ENCODE results near the gene ZAR1L. TPM values are rescaled to one million over a fixed set of nuclear protein-coding genes. Genes with fewer than 3 reads are reported as not detected.

ZAR1L gene
- polyA plus RNA-seq, 1 donor from 2014 or later = not detected

DNA sequence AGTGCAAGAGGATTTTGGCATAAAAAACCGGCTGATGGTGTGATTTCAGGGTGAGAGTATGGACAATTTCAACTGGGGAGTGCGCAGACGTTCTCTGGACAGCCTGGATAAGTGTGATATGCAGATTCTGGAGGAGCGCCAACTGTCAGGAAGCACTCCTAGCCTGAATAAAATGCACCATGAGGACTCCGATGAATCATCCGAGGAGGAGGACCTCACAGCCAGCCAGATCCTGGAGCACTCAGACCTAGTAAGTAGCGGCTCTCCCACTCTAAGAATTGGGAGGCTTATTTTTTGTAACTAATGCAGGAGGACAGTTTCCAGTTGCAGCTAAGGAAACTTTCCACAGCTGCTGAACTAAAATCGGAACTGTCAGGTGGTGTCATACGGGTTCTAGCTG is 53.6 kb downstream of the ZAR1L start:
- H2AFZ ChIP-seq (ENCODE audit: low read depth, low read length) = no peak overlapping the region
- H3K27ac ChIP-seq (ENCODE audit: low read length) = no peak overlapping the region

DNA sequence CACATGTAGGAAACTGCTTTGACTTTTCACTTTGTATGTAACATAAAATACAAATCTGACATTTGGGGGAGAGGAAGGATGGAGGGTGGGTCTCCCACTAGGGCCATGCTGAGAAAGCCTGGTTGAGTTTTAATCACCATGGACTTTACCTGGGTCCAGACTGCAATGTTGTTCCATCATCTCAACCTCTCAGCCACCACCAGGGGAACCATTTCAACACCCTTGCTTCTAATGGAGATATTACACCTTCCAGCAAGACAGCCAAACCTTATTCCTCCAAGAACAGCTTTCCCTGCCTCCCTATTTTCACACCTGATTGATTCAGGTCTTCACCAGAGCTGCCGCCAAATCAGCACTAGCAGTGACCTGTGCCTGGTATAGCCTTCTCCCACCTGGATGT is 56.0 kb downstream of the ZAR1L start:
- Histone ChIP-seq H4K20me1 (ENCODE audit: insufficient read depth) (no peaks in the 10 kb centered on the region), H3F3A (ENCODE audit: insufficient read depth, low read length, poor library complexity, severe bottlenecking) (no peaks in the 10 kb centered on the region), H3K4me3 (ENCODE audit: low read length) (no peak overlapping the region), H3K9me3 (ENCODE audit: low read length) (no peaks in the 10 kb centered on the region), H3K27me3 (ENCODE audit: insufficient read depth, low read depth, low read length) (no peaks in the 10 kb centered on the region), H3K9me2 (ENCODE audit: insufficient read depth, low read length) (no peaks in the 10 kb centered on the region), H3K9ac (ENCODE audit: low read length) (no peak overlapping the region), H3K4me2 (ENCODE audit: low read length) (no peak overlapping the region), H3K27ac (ENCODE audit: low read length) (no peak overlapping the region), H3K36me3 (ENCODE audit: insufficient read depth, low read length) (peaks cover 3% of the 10 kb centered on the region), H3K79me2 (replicated peaks; ENCODE audit: insufficient read depth, low read length) (no peaks in the 10 kb centered on the region), H2AFZ (ENCODE audit: low read depth, low read length) (no peak overlapping the region)
- no peak for TF ChIP-seq SMC3 (conservative IDR thresholded peaks at IDR 0.05; ENCODE audit: poor library complexity)
- no peak for TF ChIP-seq MXI1 (conservative IDR thresholded peaks at IDR 0.05; ENCODE audit: poor library complexity, severe bottlenecking)
- TF ChIP-seq EP300 (conservative IDR thresholded peaks at IDR 0.05; ENCODE audit: poor library complexity, severe bottlenecking) = no peak
- TF ChIP-seq EZH2 (IDR thresholded peaks at IDR 0.05; ENCODE audit: borderline replicate concordance, insufficient read depth, low read length, poor library complexity, severe bottlenecking) = no peak
- TF ChIP-seq, protein P1, sequence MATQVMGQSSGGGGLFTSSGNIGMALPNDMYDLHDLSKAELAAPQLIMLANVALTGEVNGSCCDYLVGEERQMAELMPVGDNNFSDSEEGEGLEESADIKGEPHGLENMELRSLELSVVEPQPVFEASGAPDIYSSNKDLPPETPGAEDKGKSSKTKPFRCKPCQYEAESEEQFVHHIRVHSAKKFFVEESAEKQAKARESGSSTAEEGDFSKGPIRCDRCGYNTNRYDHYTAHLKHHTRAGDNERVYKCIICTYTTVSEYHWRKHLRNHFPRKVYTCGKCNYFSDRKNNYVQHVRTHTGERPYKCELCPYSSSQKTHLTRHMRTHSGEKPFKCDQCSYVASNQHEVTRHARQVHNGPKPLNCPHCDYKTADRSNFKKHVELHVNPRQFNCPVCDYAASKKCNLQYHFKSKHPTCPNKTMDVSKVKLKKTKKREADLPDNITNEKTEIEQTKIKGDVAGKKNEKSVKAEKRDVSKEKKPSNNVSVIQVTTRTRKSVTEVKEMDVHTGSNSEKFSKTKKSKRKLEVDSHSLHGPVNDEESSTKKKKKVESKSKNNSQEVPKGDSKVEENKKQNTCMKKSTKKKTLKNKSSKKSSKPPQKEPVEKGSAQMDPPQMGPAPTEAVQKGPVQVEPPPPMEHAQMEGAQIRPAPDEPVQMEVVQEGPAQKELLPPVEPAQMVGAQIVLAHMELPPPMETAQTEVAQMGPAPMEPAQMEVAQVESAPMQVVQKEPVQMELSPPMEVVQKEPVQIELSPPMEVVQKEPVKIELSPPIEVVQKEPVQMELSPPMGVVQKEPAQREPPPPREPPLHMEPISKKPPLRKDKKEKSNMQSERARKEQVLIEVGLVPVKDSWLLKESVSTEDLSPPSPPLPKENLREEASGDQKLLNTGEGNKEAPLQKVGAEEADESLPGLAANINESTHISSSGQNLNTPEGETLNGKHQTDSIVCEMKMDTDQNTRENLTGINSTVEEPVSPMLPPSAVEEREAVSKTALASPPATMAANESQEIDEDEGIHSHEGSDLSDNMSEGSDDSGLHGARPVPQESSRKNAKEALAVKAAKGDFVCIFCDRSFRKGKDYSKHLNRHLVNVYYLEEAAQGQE (IDR thresholded peaks at IDR 0.05; ENCODE audit: borderline replicate concordance) = no peak
- TF ChIP-seq TAF1 (IDR thresholded peaks at IDR 0.05; ENCODE audit: low read depth) = no peak
- TF ChIP-seq POLR2AphosphoS5 (IDR thresholded peaks at IDR 0.05) = no peak
- TF ChIP-seq RAD21 (conservative IDR thresholded peaks at IDR 0.05) = no peak
- TF ChIP-seq, protein P2, sequence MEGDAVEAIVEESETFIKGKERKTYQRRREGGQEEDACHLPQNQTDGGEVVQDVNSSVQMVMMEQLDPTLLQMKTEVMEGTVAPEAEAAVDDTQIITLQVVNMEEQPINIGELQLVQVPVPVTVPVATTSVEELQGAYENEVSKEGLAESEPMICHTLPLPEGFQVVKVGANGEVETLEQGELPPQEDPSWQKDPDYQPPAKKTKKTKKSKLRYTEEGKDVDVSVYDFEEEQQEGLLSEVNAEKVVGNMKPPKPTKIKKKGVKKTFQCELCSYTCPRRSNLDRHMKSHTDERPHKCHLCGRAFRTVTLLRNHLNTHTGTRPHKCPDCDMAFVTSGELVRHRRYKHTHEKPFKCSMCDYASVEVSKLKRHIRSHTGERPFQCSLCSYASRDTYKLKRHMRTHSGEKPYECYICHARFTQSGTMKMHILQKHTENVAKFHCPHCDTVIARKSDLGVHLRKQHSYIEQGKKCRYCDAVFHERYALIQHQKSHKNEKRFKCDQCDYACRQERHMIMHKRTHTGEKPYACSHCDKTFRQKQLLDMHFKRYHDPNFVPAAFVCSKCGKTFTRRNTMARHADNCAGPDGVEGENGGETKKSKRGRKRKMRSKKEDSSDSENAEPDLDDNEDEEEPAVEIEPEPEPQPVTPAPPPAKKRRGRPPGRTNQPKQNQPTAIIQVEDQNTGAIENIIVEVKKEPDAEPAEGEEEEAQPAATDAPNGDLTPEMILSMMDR (IDR thresholded peaks at IDR 0.05; ENCODE audit: poor library complexity, severe bottlenecking) = no peak

More for the DNA sequence above, 53.6 kb downstream of the ZAR1L start:
- H3K9ac ChIP-seq (ENCODE audit: low read length) = no peak overlapping the region
- no peaks in the 10 kb centered on the region for H3F3A ChIP-seq (ENCODE audit: insufficient read depth, low read length, poor library complexity, severe bottlenecking)
- H3K9me3 ChIP-seq (ENCODE audit: low read length) = no peaks in the 10 kb centered on the region
- peaks cover 14% of the 10 kb centered on the region for H3K36me3 ChIP-seq (ENCODE audit: insufficient read depth, low read length)
- H3K9me2 ChIP-seq (ENCODE audit: insufficient read depth, low read length) = no peaks in the 10 kb centered on the region
- H3K4me2 ChIP-seq (ENCODE audit: low read length) = no peak overlapping the region
- no peaks in the 10 kb centered on the region for H3K79me2 ChIP-seq (replicated peaks; ENCODE audit: insufficient read depth, low read length)
- no peaks in the 10 kb centered on the region for H4K20me1 ChIP-seq (ENCODE audit: insufficient read depth)
- TF ChIP-seq RAD21 (conservative IDR thresholded peaks at IDR 0.05) (no peak), MXI1 (conservative IDR thresholded peaks at IDR 0.05; ENCODE audit: poor library complexity, severe bottlenecking) (no peak), POLR2AphosphoS5 (IDR thresholded peaks at IDR 0.05) (no peak), EZH2 (IDR thresholded peaks at IDR 0.05; ENCODE audit: borderline replicate concordance, insufficient read depth, low read length, poor library complexity, severe bottlenecking) (no peak), TAF1 (IDR thresholded peaks at IDR 0.05; ENCODE audit: low read depth) (no peak), SMC3 (conservative IDR thresholded peaks at IDR 0.05; ENCODE audit: poor library complexity) (no peak), EP300 (conservative IDR thresholded peaks at IDR 0.05; ENCODE audit: poor library complexity, severe bottlenecking) (no peak)
- TF ChIP-seq, protein P1 (IDR thresholded peaks at IDR 0.05; ENCODE audit: borderline replicate concordance) = no peak
- TF ChIP-seq, protein P2 (IDR thresholded peaks at IDR 0.05; ENCODE audit: poor library complexity, severe bottlenecking) = no peak
- no peaks in the 10 kb centered on the region for H3K27me3 ChIP-seq (ENCODE audit: insufficient read depth, low read depth, low read length)
- H3K4me3 ChIP-seq (ENCODE audit: low read length) = no peak overlapping the region

Measured in neural cell (in vitro differentiated cells).